Spinal cord (tissue), 10 donors: ENCODE results near the gene PDXK. TPM values are rescaled to one million over a fixed set of nuclear protein-coding genes. Genes with fewer than 3 reads are reported as not detected.

Source experiments
- DNase-seq, 6 donors: peaks; one replicate each; pipeline versions ENCODE4 v3.0.0 to v3.0.0-alpha.2; 2013 to 2015; ENCODE audit warnings: low spot score in 6 of 6, low read depth in 4 of 6
- H3K27ac ChIP-seq: one replicate; pipeline ENCODE4 v1.5.1; 2013; ENCODE audit warnings: low read depth, low read length, control low read depth
- H3K27me3 ChIP-seq: one replicate; pipeline ENCODE4 v1.6.1; 2013; ENCODE audit warnings: low read length; ENCODE audit not compliant: control insufficient read depth, insufficient read depth
- H3K36me3 ChIP-seq: one replicate; pipeline ENCODE4 v1.6.1; 2013; ENCODE audit warnings: low read length; ENCODE audit not compliant: control insufficient read depth, insufficient read depth
- H3K4me1 ChIP-seq: one replicate; pipeline ENCODE4 v1.6.1; 2013; ENCODE audit warnings: low read length; ENCODE audit not compliant: control insufficient read depth, insufficient read depth
- H3K4me3 ChIP-seq: one replicate; pipeline ENCODE4 v1.5.1; 2013; ENCODE audit warnings: low read depth, low read length, control low read depth
- H3K9me3 ChIP-seq: one replicate; pipeline ENCODE4 v1.6.1; 2013; ENCODE audit warnings: low read length; ENCODE audit not compliant: control insufficient read depth, insufficient read depth
- WGBS: methylation state at CpG from one replicate; pipeline ENCODE4 v1.1.5; 2013; ENCODE audit warnings: missing lambda C conversion rate; ENCODE audit not compliant: insufficient coverage; 5-methylcytosine and 5-hydroxymethylcytosine counted together
- polyA plus RNA-seq, 2 donors: library from polyadenylated mRNA; unstranded; fragments of 120-200 nt; gene quantifications; one replicate each; pipeline ENCODE4 v1.2.1, GENCODE V29; 2013; ENCODE audit not compliant: insufficient read length in 2 of 2
- total RNA-seq, 2 donors: library from RNA; depleted of rRNA in 1 of 2; stranded (reverse); fragments of 120-200 nt in 1 of 2; fragments of >200 nt in 1 of 2; gene quantifications; one replicate each; pipeline versions ENCODE4 v1.2.3 to v1.2.4, GENCODE V29; 2013 to 2014
- donor health status: healthy.

Gene PDXK
- total and polyA plus RNA-seq, 4 donors: 57.4 to 127 (median 117) TPM

DNA sequence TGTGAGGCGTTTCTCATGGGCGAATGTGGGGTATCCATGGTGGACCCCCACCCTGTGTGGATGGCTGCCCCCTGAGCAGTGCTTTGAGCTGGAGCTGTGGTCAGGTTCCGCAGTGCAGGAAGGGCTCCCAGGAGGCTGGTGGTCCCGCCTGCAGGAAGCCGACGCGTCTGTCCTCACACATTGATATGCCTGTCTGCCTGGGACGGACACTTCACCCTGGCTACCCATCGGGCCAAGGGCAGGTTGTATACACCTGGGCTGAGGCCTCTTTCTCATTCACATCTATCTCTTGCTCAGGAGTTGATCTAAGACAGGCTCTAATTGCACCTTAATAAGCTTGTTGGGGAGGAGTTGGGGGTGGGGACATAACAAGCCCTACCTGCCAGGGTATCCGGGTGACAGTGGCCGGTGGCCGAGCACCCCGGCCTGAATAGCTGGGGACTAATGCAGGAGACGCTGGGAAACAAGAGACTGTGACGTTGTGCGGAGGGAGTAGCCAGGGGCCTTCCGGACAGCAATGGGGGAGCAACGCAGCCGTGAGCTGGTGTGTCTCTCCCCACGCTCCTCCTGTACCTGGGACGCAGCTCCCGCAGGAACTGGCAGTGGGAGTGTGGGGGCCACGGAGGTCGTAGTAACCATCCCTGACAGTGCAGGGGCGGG lies 21.7 kb downstream of the PDXK start:
- DNase-seq: peak in 2 of 6 donors; percentile 76 to 81
- Histone ChIP-seq H3K27ac (peak overlapping the region; percentile 22), H3K36me3 (peaks cover 56% of the 10 kb centered on the region), H3K27me3 (no peaks in the 10 kb centered on the region), H3K9me3 (no peaks in the 10 kb centered on the region), H3K4me1 (peaks cover 42% of the 10 kb centered on the region), H3K4me3 (no peak overlapping the region)
- 52% methylated on average over 19 of the region's 25 CpGs for WGBS

DNA sequence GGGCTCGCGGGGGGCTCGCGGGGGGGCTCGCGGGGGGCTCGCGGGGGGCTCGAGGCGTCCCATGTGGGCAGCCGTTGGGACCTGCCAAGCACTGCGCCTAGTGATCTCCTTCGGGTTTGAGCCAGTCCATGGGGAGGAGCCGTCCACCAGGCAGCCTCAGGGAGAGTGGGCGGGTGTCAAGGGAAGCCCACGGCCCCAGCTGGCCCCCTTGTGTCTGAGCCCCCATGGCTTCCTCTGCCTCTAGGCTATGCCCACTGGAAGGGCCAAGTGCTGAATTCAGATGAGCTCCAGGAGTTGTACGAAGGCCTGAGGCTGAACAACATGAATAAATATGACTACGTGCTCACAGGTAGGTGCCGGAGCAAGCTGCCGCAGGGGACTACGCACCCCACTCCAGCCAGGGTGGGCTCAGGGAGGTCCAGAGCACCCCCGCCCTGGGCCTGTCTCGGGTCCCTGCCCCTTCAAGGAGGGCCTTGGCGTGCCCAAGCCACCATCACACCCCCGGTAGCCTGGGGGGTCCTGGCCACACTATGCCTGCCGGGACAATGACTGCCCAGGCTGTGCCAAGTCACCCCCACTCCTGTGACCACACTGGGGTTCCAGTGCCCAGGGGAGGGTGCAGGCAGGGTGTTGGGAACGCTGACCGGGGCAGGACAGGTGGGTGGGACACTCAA lies 22.6 kb downstream of the PDXK start:
- Histone ChIP-seq H3K4me3 (no peak overlapping the region), H3K9me3 (no peaks in the 10 kb centered on the region), H3K27me3 (no peaks in the 10 kb centered on the region), H3K36me3 (peaks cover 55% of the 10 kb centered on the region), H3K27ac (peak overlapping the region; percentile 25), H3K4me1 (peaks cover 33% of the 10 kb centered on the region)
- peak in 2 of 6 donors; percentile 35 to 42 for DNase-seq
- 69% methylated on average over 18 of the region's 28 CpGs for WGBS

DNA sequence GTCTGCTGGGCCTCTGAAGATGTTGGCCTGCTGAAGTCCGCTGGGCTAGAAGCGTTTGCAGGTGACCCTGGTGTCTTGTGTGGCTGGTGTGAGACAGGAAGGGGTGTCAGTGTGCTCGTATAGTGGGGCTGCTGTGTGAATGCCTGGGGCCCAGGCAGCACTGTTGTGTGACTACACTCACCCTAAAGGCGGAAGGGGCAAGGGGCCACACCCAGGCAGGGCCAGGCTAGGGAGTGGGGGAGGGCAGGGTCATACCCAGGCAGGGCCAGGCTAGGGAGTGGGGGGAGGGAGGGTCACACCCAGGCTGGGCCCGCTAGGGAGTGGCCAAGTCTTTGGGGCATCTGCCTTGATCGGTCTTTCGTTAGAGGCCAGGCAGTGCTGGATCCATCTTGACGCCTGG lies 25.0 kb downstream of the PDXK start:
- no peaks in the 10 kb centered on the region for H3K9me3 ChIP-seq
- no peaks in the 10 kb centered on the region for H3K27me3 ChIP-seq
- H3K4me1 ChIP-seq: peaks cover 18% of the 10 kb centered on the region
- peaks cover 65% of the 10 kb centered on the region for H3K36me3 ChIP-seq
- no peak for DNase-seq
- WGBS: 93% methylated on average over 8 of the region's 8 CpGs
- H3K4me3 ChIP-seq: no peak overlapping the region
- no peak overlapping the region for H3K27ac ChIP-seq

DNA sequence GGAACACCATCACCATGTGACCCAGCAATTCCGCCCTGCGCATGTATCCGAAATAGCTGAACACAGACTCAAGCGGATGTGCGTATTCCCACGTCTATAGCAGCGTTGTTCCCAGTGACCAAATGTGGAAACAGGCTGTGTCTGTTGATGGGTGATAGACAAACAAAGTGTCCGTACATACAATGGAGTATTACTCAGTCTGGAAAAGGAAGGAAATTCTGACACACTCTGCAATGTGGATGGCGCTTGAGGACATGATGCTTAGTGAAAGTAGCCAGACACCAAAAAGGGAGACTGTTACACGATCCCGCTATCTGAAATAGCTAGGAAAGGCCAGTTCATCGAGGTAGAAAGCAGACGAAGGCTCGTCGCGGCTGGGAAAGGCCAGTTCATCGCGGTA lies 25.8 kb downstream of the PDXK start:
- Histone ChIP-seq H3K36me3 (peaks cover 72% of the 10 kb centered on the region), H3K4me1 (peaks cover 18% of the 10 kb centered on the region), H3K27me3 (no peaks in the 10 kb centered on the region), H3K9me3 (no peaks in the 10 kb centered on the region), H3K27ac (no peak overlapping the region), H3K4me3 (no peak overlapping the region)
- WGBS: 98% methylated on average over 18 of the region's 18 CpGs
- no peak for DNase-seq

DNA sequence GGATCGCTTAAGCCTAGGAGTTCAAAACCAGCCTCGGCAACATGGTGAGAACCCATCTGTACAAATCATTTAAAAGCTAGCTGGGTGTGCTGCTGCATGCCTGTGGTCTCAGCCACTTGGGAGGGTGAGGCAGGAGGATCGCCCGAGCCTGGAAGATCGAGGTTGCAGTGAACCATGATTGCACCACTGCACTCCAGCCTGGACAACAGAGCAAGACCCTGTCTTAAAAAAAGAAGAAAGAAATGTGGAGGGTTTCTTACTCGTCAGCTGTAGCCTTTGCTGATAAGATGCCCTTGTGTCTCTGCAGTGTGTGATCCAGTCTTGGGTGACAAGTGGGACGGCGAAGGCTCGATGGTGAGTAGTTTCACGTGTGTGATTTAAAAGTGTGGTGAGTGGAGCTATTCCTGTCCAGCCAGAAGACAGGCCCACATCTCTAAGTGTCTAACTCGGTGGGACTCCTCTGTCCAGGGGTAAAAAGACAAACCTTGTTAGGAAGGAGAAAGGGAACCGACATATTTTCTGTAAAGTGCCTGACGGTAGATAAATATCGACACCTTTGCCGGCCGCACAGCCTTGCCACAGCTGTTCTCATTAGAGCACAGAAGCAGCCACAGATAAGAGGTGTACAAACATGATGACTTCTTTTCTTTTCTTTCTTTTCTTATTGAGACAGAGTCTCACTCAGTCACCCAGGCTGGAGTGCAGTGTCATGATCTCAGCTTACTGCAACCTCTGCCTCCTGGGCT lies 27.0 kb downstream of the PDXK start:
- H3K9me3 ChIP-seq: no peaks in the 10 kb centered on the region
- H3K4me1 ChIP-seq: peaks cover 10% of the 10 kb centered on the region
- H3K27me3 ChIP-seq: no peaks in the 10 kb centered on the region
- no peak overlapping the region for H3K4me3 ChIP-seq
- no peak for DNase-seq
- no peak overlapping the region for H3K27ac ChIP-seq
- H3K36me3 ChIP-seq: peaks cover 79% of the 10 kb centered on the region
- 96% methylated on average over 16 of the region's 16 CpGs for WGBS

DNA sequence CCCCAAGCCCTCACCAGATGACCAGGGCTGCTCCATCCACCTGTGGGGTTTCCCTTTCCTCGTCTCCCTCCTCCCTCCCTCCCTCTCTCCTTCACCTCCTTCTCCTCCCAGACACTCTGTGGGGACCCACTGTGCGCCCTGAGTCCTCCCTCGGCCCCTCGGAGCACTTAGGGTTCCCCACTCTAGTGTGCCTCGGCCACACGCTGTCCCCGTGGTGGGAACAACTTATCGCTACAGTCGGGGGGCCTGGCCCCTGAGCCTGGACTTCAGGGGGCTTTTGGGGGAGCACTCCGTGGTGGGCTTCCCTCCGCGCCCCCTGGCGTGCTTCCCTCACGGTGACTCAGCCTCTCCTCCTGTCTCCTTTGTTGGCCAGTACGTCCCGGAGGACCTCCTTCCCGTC lies 29.7 kb downstream of the PDXK start:
- Histone ChIP-seq H3K36me3 (peaks cover 96% of the 10 kb centered on the region), H3K27ac (no peak overlapping the region)
- 89% methylated on average over 16 of the region's 17 CpGs for WGBS

DNA sequence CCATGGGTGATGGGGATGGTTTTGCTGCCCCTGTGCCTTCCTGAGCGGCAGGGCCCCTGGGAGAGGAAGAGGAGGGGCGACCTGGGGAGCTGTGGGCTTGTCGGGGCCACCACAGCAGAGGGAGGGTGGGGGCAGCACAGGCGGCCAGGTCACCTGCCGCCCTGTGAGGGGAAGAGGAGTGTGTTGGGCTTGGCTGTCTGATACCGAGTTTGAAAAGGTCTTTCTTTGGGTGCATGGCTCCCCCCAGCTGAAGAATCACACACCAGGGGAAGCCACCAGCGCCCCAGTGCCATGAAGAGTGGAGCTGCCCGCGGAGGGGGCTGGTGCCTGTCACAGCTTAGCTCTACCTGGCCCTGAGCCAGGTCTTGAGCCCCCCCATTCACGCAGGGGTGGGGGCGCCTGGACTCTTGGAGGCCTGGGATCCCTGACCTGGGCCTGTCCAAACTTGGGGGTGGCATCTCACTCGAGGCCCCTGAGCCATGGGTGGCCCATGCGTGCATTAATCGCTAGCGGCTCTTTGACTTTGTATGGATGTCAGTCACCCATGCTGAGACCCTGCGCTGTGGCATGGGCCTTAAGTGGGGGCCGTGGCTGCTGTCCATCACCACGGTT lies 30.8 kb downstream of the PDXK start:
- Histone ChIP-seq H3K9me3 (no peaks in the 10 kb centered on the region), H3K36me3 (peaks cover 98% of the 10 kb centered on the region), H3K4me3 (no peak overlapping the region), H3K27ac (no peak overlapping the region), H3K27me3 (no peaks in the 10 kb centered on the region), H3K4me1 (no peaks in the 10 kb centered on the region)
- no peak for DNase-seq
- WGBS: 93% methylated on average over 15 of the region's 18 CpGs

More for the DNA sequence above, 29.7 kb downstream of the PDXK start:
- H3K9me3 ChIP-seq: no peaks in the 10 kb centered on the region
- no peak overlapping the region for H3K4me3 ChIP-seq
- H3K27me3 ChIP-seq: no peaks in the 10 kb centered on the region
- no peak for DNase-seq
- no peaks in the 10 kb centered on the region for H3K4me1 ChIP-seq

DNA sequence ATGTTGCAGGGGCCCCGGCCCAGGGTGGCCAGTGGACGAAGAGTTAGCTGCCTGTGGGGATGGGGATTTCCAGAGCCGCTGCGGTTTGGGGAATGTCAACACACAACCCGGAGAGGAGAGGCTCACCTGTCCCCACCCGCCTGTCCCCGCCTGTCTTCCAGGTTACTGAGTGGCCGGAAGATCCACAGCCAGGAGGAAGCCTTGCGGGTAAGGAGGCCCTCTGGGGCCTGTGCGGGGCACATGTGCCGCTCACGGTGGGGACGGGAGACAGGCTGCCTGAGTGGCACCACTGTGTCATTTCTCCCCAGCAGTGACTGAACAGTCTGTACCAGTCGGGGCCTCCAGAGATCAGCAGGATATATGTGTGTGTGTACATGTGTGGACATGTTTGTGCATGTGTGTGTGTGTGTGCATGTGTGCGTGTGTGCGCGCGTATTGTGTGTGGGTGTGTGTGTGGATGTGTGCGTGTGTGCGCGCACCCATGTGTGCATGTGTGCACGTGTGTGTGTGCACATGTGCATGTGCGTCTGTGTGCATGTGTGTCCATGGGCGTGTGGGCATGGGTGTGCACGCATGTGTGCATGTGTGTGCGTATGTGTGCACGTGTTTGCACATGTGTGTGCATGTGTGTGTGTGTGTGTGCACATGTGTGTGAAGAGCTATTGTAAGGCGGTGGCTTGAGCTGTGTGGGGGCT lies 31.6 kb downstream of the PDXK start:
- H3K4me3 ChIP-seq: no peak overlapping the region
- WGBS: 89% methylated on average over 28 of the region's 28 CpGs
- DNase-seq: no peak
- H3K27me3 ChIP-seq: no peaks in the 10 kb centered on the region
- peaks cover 99% of the 10 kb centered on the region for H3K36me3 ChIP-seq
- H3K27ac ChIP-seq: no peak overlapping the region
- H3K4me1 ChIP-seq: no peaks in the 10 kb centered on the region
- no peaks in the 10 kb centered on the region for H3K9me3 ChIP-seq

DNA sequence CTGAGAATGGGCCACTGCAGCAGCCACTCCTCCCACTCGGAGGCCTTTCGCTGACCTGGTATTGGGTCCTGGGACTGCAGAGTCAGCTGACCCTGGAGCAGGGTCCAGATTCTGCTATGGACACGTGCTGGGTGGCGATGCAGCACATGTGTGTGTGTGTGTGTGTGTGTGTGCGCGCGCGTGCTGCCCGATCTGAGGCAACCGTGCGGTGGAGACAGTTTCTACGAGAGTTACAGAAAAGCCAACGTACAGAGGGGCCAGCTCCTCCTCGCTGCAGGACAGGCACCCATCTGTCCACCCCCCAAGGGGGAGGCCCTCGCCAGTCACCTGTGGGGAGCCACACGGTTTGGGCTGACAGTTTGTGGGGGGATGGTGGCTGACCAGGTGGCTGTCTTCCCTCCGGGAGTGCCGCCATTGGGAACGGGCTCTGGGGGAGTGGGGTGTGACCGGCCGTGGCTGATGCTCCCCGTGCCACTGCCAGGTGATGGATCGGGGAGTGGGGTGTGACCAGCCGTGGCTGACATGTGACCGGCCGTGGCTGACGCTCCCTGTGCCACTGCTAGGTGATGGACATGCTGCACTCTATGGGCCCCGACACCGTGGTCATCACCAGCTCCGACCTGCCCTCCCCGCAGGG lies 33.1 kb downstream of the PDXK start:
- WGBS: 95% methylated on average over 19 of the region's 31 CpGs
- H3K27ac ChIP-seq: no peak overlapping the region
- H3K36me3 ChIP-seq: peaks cover 100% of the 10 kb centered on the region
- H3K27me3 ChIP-seq: no peaks in the 10 kb centered on the region
- H3K4me1 ChIP-seq: peaks cover 5% of the 10 kb centered on the region
- no peaks in the 10 kb centered on the region for H3K9me3 ChIP-seq
- no peak overlapping the region for H3K4me3 ChIP-seq
- no peak for DNase-seq
